Astrocyte (in vitro differentiated cells and primary cell): Measurements from ENCODE around the gene S100PBP. TPM values are rescaled to one million over a fixed set of nuclear protein-coding genes. Genes with fewer than 3 reads are reported as not detected.

ENCODE experiments used
- DNase-seq: peaks from one replicate; pipeline ENCODE4 v3.0.0-alpha.2; 2010; ENCODE audit warnings: low read depth
- FAIRE-seq: peaks from 2 replicates; lab custom pipeline; 2011; peaks lifted over from hg19 to GRCh38; lab: Jason Lieb, UNC
- H2AFZ ChIP-seq: 2 replicates; pipeline ENCODE4 v1.6.0; 2012; ENCODE audit warnings: low read depth, low read length, inconsistent platforms
- H3K27ac ChIP-seq: 2 replicates; pipeline ENCODE4 v1.5.1; 2011; ENCODE audit warnings: low read depth, low read length, inconsistent platforms
- H3K27me3 ChIP-seq: 2 replicates; pipeline ENCODE4 v1.6.0; 2011; ENCODE audit warnings: low read length, inconsistent platforms; ENCODE audit not compliant: insufficient read depth
- H3K36me3 ChIP-seq: 2 replicates; pipeline ENCODE4 v1.5.1; 2011; ENCODE audit warnings: low read length, inconsistent platforms; ENCODE audit not compliant: insufficient read depth
- H3K4me1 ChIP-seq: 2 replicates; pipeline ENCODE4 v1.5.1; 2011; ENCODE audit warnings: low read length, inconsistent platforms; ENCODE audit not compliant: insufficient read depth
- H3K4me2 ChIP-seq: 2 replicates; pipeline ENCODE4 v1.6.0; 2012; ENCODE audit warnings: low read length, inconsistent platforms
- H3K4me3 ChIP-seq: 2 replicates; pipeline ENCODE4 v1.5.1; 2011; ENCODE audit warnings: low read depth, mild to moderate bottlenecking, low read length, inconsistent platforms; ENCODE audit not compliant: insufficient read depth
- H3K79me2 ChIP-seq: 2 replicates; pipeline ENCODE4 v1.6.0; 2012; ENCODE audit warnings: mild to moderate bottlenecking, low read length, inconsistent platforms; ENCODE audit not compliant: insufficient read depth
- H3K9ac ChIP-seq: 2 replicates; pipeline ENCODE4 v1.6.0; 2012; ENCODE audit warnings: mild to moderate bottlenecking, low read length, inconsistent platforms
- H3K9me3 ChIP-seq: 2 replicates; pipeline ENCODE4 v1.5.1; 2012; ENCODE audit warnings: low read depth, mild to moderate bottlenecking, low read length, inconsistent platforms; ENCODE audit not compliant: insufficient read depth
- H4K20me1 ChIP-seq: 2 replicates; pipeline ENCODE4 v1.6.0; 2012; ENCODE audit warnings: low read length, inconsistent platforms; ENCODE audit not compliant: insufficient read depth
- H3K27ac Mint-ChIP-seq: one replicate; pipeline ENCODE4 v1.8.0; 2021; ENCODE audit warnings: mild to moderate bottlenecking, mixed read lengths; ENCODE audit not compliant: unreplicated experiment
- H3K27me3 Mint-ChIP-seq: one replicate; pipeline ENCODE4 v1.8.0; 2021; ENCODE audit warnings: low read depth, mixed read lengths; ENCODE audit not compliant: unreplicated experiment
- H3K36me3 Mint-ChIP-seq: one replicate; pipeline ENCODE4 v1.8.0; 2021; ENCODE audit warnings: low read depth, mixed read lengths; ENCODE audit not compliant: unreplicated experiment
- H3K4me1 Mint-ChIP-seq: one replicate; pipeline ENCODE4 v1.8.0; 2021; ENCODE audit warnings: low read depth, mixed read lengths; ENCODE audit not compliant: unreplicated experiment
- H3K4me3 Mint-ChIP-seq: one replicate; pipeline ENCODE4 v1.8.0; 2021; ENCODE audit warnings: mild to moderate bottlenecking, moderate library complexity, mixed read lengths; ENCODE audit not compliant: unreplicated experiment
- H3K9me3 Mint-ChIP-seq: one replicate; pipeline ENCODE4 v1.8.0; 2021; ENCODE audit warnings: mild to moderate bottlenecking, mixed read lengths; ENCODE audit not compliant: unreplicated experiment
- EZH2 ChIP-seq: IDR thresholded peaks from 2 replicates; pipeline ENCODE4 v1.6.1; 2012; ENCODE audit warnings: mild to moderate bottlenecking, low read length, inconsistent platforms; ENCODE audit not compliant: insufficient read depth
- total RNA-seq: library from RNA; stranded (reverse); gene quantifications from 2 replicates; pipeline ENCODE4 v1.2.1, GENCODE V29; 2021
- TF ChIP-seq, protein P1 (sequence below): IDR thresholded peaks from 2 replicates; pipeline ENCODE4 v1.5.1; 2011; ENCODE audit warnings: low read depth, mild to moderate bottlenecking, inconsistent platforms, low read length, moderate library complexity; ENCODE audit not compliant: insufficient read depth

The S100PBP gene
- total RNA-seq, 1 donor from 2014 or later: 40.3 TPM

DNA sequence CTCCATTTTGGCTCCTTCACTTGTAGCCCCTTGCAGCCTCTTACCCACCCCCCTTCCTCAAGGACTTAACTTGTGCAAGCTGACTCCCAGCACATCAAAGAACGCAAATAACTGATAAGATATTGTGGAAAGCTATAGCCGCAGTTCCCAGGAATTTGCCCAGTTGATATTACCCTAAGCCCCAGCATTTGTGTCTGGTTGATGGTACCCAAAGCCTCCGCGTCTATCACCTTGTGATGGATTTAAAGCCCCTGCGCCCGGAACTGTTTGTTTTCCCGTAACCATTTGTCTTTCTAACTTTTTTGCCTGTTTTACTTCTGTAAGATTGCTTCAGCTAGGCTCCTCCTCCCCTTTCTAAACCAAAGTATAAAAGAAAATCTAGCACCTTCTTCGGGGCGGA is 6.2 kb upstream of the S100PBP start:
- no peaks in the 10 kb centered on the region for H3K27me3 Mint-ChIP-seq
- H3K27me3 ChIP-seq: no peaks in the 10 kb centered on the region
- H3K27ac Mint-ChIP-seq: no peak overlapping the region
- peaks cover 30% of the 10 kb centered on the region for H3K36me3 Mint-ChIP-seq
- peaks cover 17% of the 10 kb centered on the region for H3K4me1 Mint-ChIP-seq
- H3K27ac ChIP-seq: no peak overlapping the region
- H3K9ac ChIP-seq: no peak overlapping the region
- H3K4me3 Mint-ChIP-seq: peak overlapping the region; percentile 54
- FAIRE-seq: no peak
- H2AFZ ChIP-seq: no peak overlapping the region
- peaks cover 19% of the 10 kb centered on the region for H3K4me1 ChIP-seq
- H3K79me2 ChIP-seq: peaks cover 95% of the 10 kb centered on the region
- DNase-seq: no peak
- no peak overlapping the region for H3K4me3 ChIP-seq
- H3K9me3 ChIP-seq: no peaks in the 10 kb centered on the region
- no peak overlapping the region for H3K4me2 ChIP-seq
- H3K9me3 Mint-ChIP-seq: no peaks in the 10 kb centered on the region
- TF ChIP-seq, protein P1, sequence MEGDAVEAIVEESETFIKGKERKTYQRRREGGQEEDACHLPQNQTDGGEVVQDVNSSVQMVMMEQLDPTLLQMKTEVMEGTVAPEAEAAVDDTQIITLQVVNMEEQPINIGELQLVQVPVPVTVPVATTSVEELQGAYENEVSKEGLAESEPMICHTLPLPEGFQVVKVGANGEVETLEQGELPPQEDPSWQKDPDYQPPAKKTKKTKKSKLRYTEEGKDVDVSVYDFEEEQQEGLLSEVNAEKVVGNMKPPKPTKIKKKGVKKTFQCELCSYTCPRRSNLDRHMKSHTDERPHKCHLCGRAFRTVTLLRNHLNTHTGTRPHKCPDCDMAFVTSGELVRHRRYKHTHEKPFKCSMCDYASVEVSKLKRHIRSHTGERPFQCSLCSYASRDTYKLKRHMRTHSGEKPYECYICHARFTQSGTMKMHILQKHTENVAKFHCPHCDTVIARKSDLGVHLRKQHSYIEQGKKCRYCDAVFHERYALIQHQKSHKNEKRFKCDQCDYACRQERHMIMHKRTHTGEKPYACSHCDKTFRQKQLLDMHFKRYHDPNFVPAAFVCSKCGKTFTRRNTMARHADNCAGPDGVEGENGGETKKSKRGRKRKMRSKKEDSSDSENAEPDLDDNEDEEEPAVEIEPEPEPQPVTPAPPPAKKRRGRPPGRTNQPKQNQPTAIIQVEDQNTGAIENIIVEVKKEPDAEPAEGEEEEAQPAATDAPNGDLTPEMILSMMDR: no peak
- TF ChIP-seq EZH2: no peak
- H4K20me1 ChIP-seq: peaks cover 60% of the 10 kb centered on the region
- H3K36me3 ChIP-seq: peaks cover 30% of the 10 kb centered on the region

DNA sequence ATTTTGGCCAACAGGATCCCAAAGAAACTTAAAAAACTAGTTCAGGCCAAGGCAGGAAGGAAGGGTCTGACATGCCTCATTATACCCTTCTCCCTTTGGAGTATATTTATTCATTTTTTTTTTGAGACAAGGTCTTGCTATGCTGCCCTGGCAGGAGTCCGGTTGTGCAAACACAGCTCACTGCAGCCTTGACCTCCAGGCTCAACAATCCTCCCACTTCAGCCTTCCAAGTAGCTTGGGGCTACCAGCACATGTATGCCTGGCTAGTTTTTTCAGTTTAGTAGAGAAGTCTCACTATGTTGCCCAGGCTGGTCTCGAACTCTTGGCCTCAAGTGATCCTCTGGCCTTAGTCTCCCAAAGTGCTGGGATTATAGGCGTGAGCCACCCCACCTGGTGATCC is 5.5 kb upstream of the S100PBP start:
- Histone ChIP-seq H3K27ac (no peak overlapping the region), H3K36me3 (peaks cover 24% of the 10 kb centered on the region), H3K9me3 (no peaks in the 10 kb centered on the region), H3K9ac (no peak overlapping the region), H3K27me3 (no peaks in the 10 kb centered on the region), H3K79me2 (peaks cover 95% of the 10 kb centered on the region), H3K4me1 (peaks cover 19% of the 10 kb centered on the region), H3K4me3 (no peak overlapping the region), H3K4me2 (no peak overlapping the region), H2AFZ (no peak overlapping the region), H4K20me1 (peaks cover 54% of the 10 kb centered on the region)
- Mint-ChIP-seq H3K4me1 (peaks cover 17% of the 10 kb centered on the region), H3K27ac (no peak overlapping the region), H3K4me3 (no peak overlapping the region), H3K36me3 (peaks cover 26% of the 10 kb centered on the region), H3K27me3 (no peaks in the 10 kb centered on the region), H3K9me3 (no peaks in the 10 kb centered on the region)
- FAIRE-seq (no peak), DNase-seq (no peak)
- TF ChIP-seq, protein P1: no peak
- TF ChIP-seq EZH2: no peak

DNA sequence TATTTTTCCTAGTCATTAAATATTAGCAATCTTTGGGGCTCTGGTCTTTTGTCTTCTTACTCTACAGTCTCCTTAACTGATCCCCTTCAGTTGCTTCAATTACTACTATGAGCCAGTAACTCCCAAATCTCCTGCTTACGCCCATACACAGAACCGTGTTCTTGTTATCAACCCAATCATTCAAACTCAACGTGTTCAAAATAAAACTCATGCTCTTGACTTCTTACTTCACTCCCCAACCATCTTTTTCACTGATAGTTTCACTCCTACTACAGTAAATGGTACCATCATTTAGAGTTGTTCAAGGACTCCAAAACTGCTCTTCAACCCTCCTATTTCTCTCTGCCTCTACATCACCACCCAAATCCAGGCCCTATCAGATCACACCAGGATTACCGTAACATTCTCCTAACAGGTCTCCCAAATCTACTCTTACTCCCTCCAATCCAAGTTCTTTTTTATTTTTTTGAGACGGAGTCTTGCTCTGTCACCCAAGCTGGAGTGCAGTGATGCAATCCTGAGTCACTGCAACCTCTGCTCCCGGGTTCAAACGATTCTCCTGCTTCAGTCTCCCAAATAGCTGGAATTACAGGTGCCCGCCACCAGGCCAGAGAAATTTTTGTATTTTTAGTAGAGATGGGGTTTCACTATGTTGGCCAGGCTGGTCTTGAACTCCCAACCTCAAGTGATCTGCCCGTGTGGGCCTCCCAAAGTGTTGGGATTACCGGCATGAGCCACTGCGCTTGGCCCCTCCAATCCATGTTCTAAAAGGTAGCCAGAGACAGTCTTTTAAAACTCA is 3.3 kb upstream of the S100PBP start:
- H3K9ac ChIP-seq: peak overlapping the region; percentile 33
- H3K27ac ChIP-seq: peak overlapping the region; percentile 36
- H4K20me1 ChIP-seq: peaks cover 54% of the 10 kb centered on the region
- H3K36me3 Mint-ChIP-seq: peaks cover 17% of the 10 kb centered on the region
- peaks cover 28% of the 10 kb centered on the region for H3K4me1 ChIP-seq
- H2AFZ ChIP-seq: no peak overlapping the region
- H3K27ac Mint-ChIP-seq: peak overlapping the region; percentile 63
- H3K9me3 Mint-ChIP-seq: no peaks in the 10 kb centered on the region
- TF ChIP-seq EZH2: no peak
- TF ChIP-seq, protein P1: no peak
- no peaks in the 10 kb centered on the region for H3K27me3 ChIP-seq
- H3K4me2 ChIP-seq: peak overlapping the region; percentile 86
- FAIRE-seq (no peak), DNase-seq (peak; percentile 47)
- no peak overlapping the region for H3K4me3 ChIP-seq
- H3K4me3 Mint-ChIP-seq: peak overlapping the region; percentile 98
- no peaks in the 10 kb centered on the region for H3K27me3 Mint-ChIP-seq
- peaks cover 19% of the 10 kb centered on the region for H3K4me1 Mint-ChIP-seq
- H3K79me2 ChIP-seq: peaks cover 95% of the 10 kb centered on the region
- H3K36me3 ChIP-seq: peaks cover 14% of the 10 kb centered on the region
- no peaks in the 10 kb centered on the region for H3K9me3 ChIP-seq
